Measurements from ENCODE around the gene PPA1. TPM values are rescaled to one million over a fixed set of nuclear protein-coding genes. Genes with fewer than 3 reads are reported as not detected.
"Not testable (repeated sequence)": the region's sequence is repeated elsewhere in the genome, so short reads cannot be mapped to it uniquely, and the experiment has no call there.

The PPA1 gene
- total RNA-seq, 4 donors from 2014 or later = 151 to 209 (median 185) TPM

- Histone ChIP-seq H3K9me3 (no peaks in the 10 kb centered on the region), H3K36me3 (no peaks in the 10 kb centered on the region), H3K27ac (no peak overlapping the region), H3K27me3 (peaks cover 9% of the 10 kb centered on the region), H3K4me3 (replicated peaks in 1 of 3) (no peak overlapping the region), H3K4me1 (peaks cover 3 to 9% of the 10 kb centered on the region in 2 donors)
- 43% methylated on average over 19 of the region's 40 CpGs; no CpG with 5 or more reads in 1 of the 2 donors for WGBS, 2 donors
- no peak for DNase-seq
- TF ChIP-seq POLR2A (IDR thresholded peaks at IDR 0.05) = no peak
- intact Hi-C loops (cut with DNase I) = no loop called here
These were observed 21.6 kb upstream of the PPA1 start for GRCh38 chr10:70254778-70255328.

- no peak overlapping the region for H3K4me3 ChIP-seq (replicated peaks in 1 of 3)
- intact Hi-C loops (cut with DNase I) = no loop called here
- 81 to 84% methylated on average over 14 of the region's 14 CpGs for WGBS, 2 donors
- H3K9me3 ChIP-seq = no peaks in the 10 kb centered on the region
- H3K4me1 ChIP-seq = peaks cover 3 to 9% of the 10 kb centered on the region in 2 donors
- H3K36me3 ChIP-seq = no peaks in the 10 kb centered on the region
- DNase-seq = no peak
- TF ChIP-seq CTCF (IDR thresholded peaks at IDR 0.05) (no peak), POLR2A (IDR thresholded peaks at IDR 0.05) (no peak)
- peaks cover 9% of the 10 kb centered on the region for H3K27me3 ChIP-seq
- no peak overlapping the region for H3K27ac ChIP-seq
These were observed 20.9 kb upstream of the PPA1 start for GRCh38 chr10:70253878-70254765.

- Histone ChIP-seq H3K36me3 (no peaks in the 10 kb centered on the region), H3K9me3 (no peaks in the 10 kb centered on the region), H3K27ac (no peak overlapping the region), H3K27me3 (peaks cover 9% of the 10 kb centered on the region), H3K4me3 (replicated peaks in 1 of 3) (no peak overlapping the region), H3K4me1 (peaks cover 3 to 9% of the 10 kb centered on the region in 2 donors)
- 89 to 93% methylated on average over 11 of the region's 11 CpGs for WGBS, 2 donors
- no peak for DNase-seq
- no peak for TF ChIP-seq CTCF (IDR thresholded peaks at IDR 0.05)
- no peak for TF ChIP-seq POLR2A (IDR thresholded peaks at IDR 0.05)
- intact Hi-C loops (cut with DNase I) = no loop called here
These were observed 17.9 kb upstream of the PPA1 start for GRCh38 chr10:70250961-70251680.

GRCh38 chr10:70247360-70247759 is 14.1 kb upstream of the PPA1 start:
- no peaks in the 10 kb centered on the region for H3K36me3 ChIP-seq
- no peak overlapping the region for H3K4me3 ChIP-seq (replicated peaks in 1 of 3)
- H3K4me1 ChIP-seq = no peaks in the 10 kb centered on the region
- H3K9me3 ChIP-seq = no peaks in the 10 kb centered on the region
- TF ChIP-seq POLR2A (IDR thresholded peaks at IDR 0.05) (no peak), CTCF (IDR thresholded peaks at IDR 0.05) (no peak)
- H3K27ac ChIP-seq = no peak overlapping the region
- WGBS, 2 donors = 66 to 69% methylated on average over 6 of the region's 6 CpGs
- no peaks in the 10 kb centered on the region for H3K27me3 ChIP-seq
- DNase-seq = no peak
- intact Hi-C loops (cut with DNase I) = no loop called here

- no peak for TF ChIP-seq POLR2A (IDR thresholded peaks at IDR 0.05)
- no peak for TF ChIP-seq CTCF (IDR thresholded peaks at IDR 0.05)
- intact Hi-C loops (cut with DNase I) = no loop called here
- no peak overlapping the region for H3K27ac ChIP-seq
- H3K27me3 ChIP-seq = no peaks in the 10 kb centered on the region
- DNase-seq = no peak
- 93 to 98% methylated on average over 3 of the region's 3 CpGs for WGBS, 2 donors
- no peaks in the 10 kb centered on the region for H3K9me3 ChIP-seq
- no peak overlapping the region for H3K4me3 ChIP-seq (replicated peaks in 1 of 3)
- H3K4me1 ChIP-seq = peaks cover 0 to 3% of the 10 kb centered on the region in 2 donors
- no peaks in the 10 kb centered on the region for H3K36me3 ChIP-seq
These were observed 7.9 kb upstream of the PPA1 start for GRCh38 chr10:70241081-70241480.

- H3K27me3 ChIP-seq; DNase-seq; H3K4me3 ChIP-seq (replicated peaks in 1 of 3); H3K9me3 ChIP-seq; intact Hi-C loops (cut with DNase I); H3K36me3 ChIP-seq; H3K4me1 ChIP-seq; H3K27ac ChIP-seq: not testable (repeated sequence)
- 95 to 97% methylated on average over 7 to 10 of the region's 21 CpGs for WGBS, 2 donors
These were observed 6.8 kb upstream of the PPA1 start for GRCh38 chr10:70239986-70240385.

- intact Hi-C loops (cut with DNase I); H3K27me3 ChIP-seq; DNase-seq; H3K9me3 ChIP-seq; H3K36me3 ChIP-seq; H3K4me3 ChIP-seq (replicated peaks in 1 of 3); H3K4me1 ChIP-seq; H3K27ac ChIP-seq: not testable (repeated sequence)
- 76 to 92% methylated on average over 11 to 32 of the region's 55 CpGs for WGBS, 2 donors
These were observed 6.1 kb upstream of the PPA1 start for GRCh38 chr10:70239077-70239976.

Measured in thyroid gland (tissue), 4 donors.